NCI-H2227 (cell line): ENCODE results near the gene SMAD2.

ENCODE experiments used
- DNase-seq: peaks from one replicate; lab custom pipeline; 2025; ENCODE audit not compliant: unreplicated experiment; lab: John Stamatoyannopoulos, UW

Gene SMAD2

DNA sequence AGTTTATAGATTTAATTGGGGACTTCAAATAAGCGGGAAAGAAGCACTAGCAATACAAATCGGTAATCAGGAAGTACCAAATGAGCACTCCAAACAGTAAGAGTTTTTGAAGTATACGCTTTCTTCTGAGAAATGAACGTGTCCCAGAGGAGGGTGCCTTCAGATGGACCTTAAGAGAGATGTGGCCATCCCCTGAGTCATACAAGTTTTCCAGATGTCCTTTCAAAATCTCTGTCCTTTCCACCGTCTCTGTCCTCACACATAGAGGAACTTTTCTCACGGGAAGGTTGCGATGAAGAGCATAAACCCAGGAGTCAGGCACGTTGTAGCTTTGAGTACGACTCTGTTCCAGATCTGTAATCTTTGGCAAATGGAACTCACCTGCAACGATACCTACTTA is 1.7 kb upstream of the SMAD2 start:
- no peak for DNase-seq

GRCh38 chr18:47931718-47932103 is 1.3 kb upstream of the SMAD2 start:
- peak; percentile 79 for DNase-seq

DNA sequence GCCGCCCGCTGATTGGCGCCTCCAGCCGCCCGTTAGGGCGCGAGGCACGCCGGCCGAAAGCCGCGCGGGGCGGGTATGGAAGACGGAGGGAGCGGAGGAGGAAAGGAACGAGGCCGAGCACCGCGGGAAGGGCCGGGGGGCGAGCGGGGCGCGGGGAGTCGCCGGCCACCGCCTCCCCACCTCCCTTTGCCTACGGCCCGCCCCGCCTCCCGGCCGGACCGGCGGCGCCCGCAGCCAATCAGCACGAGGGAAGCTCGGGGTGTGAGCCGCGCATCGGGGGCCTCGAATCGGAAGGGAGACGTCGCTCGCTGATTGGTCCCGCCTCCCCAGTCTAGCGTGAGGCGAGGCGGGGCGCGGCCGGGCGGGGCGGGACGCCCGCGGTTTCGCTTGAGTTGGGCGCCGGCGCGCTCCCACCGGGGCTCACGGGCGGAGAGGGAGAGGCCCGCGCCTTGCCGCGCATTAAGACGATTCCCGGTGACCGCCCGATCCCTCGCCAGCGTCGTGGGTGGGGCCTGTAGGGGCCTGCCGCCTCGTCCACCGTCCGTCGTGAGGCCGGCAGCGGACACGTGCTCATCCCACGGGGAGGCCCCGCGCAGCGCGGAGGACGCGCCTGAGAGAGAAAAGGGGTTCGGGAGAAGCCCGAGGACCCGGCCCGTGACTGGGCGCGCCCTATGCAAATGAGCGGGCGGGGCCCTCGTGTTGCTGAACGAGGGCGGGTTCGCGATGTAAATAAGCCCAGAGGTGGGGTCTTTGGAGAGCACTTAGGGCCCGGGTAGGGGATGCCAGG is 665 bp upstream of the SMAD2 start:
- DNase-seq, result peak; percentile 99

- DNase-seq, result no peak
Observed at GRCh38 chr18:47929681-47930198, 719 bp downstream of the SMAD2 start.

GRCh38 chr18:47928466-47928865 is 2.0 kb downstream of the SMAD2 start:
- DNase-seq, result no peak

GRCh38 chr18:47926101-47926850 is 4.2 kb downstream of the SMAD2 start:
- DNase-seq, result no peak

- no peak for DNase-seq
Observed at GRCh38 chr18:47919916-47920315, 10.5 kb downstream of the SMAD2 start.

DNA sequence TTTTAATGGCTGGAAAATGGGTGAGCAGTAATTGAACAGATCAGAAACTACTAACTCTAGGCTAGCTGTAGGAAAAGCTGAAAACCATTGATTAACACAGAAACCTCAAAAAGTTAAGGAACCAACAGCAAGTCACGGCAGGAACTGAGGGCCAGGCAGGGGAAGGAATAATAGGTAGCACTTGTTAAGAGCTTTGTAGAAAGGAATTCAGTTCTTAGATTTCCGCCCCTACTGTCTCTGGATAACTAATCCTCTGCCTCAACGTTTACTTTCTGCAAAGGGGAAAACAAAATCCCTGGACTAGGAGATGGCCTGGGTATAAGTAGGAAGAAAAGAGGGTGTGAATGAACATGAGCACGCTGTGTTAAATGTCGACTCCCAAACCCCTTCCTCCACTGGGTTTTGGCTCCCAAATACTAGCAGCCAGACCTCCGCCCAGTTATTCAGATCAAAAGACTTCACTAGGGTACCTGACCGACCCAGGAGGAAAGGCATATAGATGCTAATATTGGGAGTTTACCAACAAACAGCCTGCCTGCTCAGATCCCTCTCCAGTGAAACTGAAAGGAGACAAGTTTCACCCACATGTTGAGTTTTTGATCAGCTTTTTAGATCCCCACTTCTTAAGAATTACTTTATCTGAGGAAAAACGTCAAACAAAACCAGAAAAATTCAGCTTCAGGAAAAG is 12.4 kb downstream of the SMAD2 start:
- no peak for DNase-seq

GRCh38 chr18:47915930-47916329 is 14.5 kb downstream of the SMAD2 start:
- DNase-seq, result no peak

GRCh38 chr18:47915229-47915628 is 15.2 kb downstream of the SMAD2 start:
- DNase-seq, result no peak

DNA sequence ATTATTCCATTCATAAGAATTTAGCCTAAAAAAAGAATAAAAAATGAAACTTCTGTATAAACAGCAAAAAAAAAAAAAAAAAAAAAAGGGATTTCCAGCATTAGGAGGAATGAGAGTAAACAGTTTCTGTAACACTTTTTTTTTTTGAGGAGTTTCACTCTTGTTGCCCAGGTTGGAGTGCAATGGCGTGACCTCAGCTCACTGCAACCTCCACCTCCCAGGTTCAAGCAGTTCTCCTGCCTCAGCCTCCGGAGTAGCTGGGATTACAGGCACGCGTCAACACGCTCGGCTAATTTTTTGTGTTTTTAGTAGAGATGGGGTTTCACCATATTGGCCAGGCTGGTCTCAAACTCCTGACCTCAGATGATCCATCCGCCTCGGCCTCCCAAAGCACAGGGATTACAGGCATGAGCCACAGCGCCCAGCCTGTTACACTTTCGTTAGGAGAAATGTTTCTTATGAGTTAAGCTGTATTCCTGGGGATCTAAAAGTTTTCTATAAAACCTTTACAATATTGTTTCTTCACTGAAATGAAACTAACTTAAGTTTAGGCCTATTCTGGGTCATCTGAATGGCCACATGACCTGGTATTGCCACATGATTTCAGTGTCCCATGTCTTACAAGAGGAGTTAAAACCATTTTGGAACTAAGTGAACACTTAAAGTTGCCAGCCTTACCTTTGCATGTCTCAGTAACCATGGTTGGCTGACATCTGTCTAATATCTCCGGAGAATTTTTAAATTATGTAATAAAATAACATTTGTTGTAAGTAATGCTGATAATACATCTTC is 17.5 kb downstream of the SMAD2 start:
- no peak for DNase-seq

- no peak for DNase-seq
Observed at GRCh38 chr18:47912343-47912742, 18.1 kb downstream of the SMAD2 start.

DNA sequence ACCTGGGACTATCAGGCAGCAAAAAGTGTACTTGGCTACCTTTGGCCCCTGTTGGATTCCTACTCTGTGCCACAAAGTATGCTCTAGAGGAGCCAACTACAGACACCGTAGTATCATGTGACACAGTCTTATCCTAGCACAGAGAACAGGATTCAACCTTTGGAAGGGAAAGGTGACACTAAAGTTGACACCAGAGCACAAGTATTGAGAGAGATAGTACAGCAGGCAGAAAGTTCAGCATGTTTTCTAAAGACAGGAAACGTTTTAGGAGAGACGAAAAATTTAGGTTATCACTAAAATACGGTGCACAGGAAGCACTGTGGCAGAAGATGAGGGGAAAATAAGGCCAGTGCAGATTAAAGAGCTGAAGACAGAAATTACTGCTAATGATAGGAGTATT is 18.6 kb downstream of the SMAD2 start:
- DNase-seq, result no peak

GRCh38 chr18:47909484-47909883 is 21.0 kb downstream of the SMAD2 start:
- peak; percentile 30 for DNase-seq

- peak; percentile 28 for DNase-seq
Observed at GRCh38 chr18:47908592-47908991, 21.9 kb downstream of the SMAD2 start.

DNA sequence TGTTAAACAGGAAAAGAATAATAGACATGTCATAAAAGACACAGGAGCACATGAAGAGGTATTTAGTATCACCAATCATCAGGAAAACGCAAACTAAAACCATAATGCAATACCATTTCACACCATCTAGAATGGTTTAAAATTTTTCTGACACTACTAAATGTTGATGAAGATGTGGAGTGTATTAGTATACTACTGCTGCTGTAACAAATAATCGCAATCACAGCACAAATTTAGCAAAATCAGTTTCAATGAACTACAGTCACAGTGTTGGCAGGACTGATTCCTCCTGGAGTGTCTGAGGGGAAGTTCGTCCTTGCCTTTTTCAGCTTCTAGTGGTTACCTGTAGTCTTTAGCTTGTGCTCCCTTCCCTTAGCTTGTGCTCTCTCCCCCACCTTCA is 24.1 kb downstream of the SMAD2 start:
- DNase-seq, result no peak

GRCh38 chr18:47903809-47904208 is 26.6 kb downstream of the SMAD2 start:
- no peak for DNase-seq

DNA sequence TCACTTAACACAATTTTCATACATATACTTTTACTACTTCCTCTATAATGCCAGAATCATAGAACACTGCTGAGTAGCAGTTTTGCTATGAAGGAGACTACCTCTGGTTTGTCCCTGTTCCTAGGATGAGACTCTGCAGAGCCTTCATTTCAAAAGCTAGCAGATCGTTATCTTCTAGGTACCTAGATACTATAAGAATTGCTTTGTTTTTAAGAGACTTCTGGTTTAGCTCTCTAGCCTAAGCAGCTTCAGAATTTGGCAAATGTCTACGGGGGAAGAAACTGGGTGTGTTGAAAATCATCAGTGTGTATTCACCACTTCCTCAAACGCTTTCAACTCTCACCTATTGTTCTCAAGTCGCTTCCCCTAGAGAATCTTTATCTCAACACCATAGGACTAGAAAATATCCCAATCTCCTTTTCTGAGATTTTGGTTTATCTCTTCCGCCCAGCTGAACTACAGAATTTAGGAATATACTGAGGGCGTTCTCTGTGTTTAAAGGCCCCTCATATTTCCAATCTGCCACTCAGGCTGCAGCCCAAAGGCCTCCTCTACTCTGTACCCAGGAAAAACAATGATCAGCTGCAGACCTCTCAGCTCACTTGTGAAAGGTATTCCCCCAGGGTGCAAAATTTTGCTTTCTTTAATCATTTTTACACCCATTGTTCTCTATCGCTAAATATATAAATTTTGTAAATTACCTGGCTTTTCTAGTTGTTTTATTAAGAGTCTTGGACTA is 28.7 kb downstream of the SMAD2 start:
- no peak for DNase-seq

DNA sequence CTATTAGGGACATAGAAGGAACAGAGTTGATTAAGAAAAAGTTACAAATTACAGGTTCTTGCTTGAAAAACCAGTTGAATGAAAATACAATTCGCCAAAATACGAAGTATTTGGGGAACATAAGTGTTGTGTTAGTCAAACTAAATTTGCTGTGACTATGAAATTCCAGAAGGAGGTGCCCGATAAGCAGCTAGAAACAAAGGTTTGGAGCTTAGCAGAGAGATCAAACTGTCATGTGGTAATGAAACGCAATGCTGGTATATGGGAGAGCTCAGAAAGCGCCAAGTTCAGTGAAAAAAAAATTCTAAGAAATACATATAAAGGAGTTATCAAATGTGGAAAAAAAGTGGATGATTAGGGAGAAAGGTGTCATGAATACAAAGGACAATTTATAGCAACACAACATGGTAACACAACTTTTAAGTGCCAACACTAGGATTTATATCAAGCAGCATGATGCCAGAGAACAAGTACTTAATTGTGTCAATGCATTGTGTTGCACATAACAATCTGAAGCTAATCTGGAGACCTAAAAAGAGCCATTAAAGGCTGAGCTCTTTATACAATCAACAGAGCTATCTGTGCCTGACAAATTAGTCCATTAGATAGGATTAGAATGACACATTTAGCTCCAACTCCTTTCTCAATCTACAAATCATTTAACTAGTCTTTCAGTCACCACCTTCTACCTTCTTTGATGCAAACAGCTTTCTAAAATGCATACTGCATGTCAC is 31.2 kb downstream of the SMAD2 start:
- peak; percentile 34 for DNase-seq

- peak; percentile 25 for DNase-seq
Observed at GRCh38 chr18:47898696-47899095, 31.8 kb downstream of the SMAD2 start.
